Keratinocyte (primary cell): ENCODE measurements around the gene PRR20B.
"Not testable (repeated sequence)": the region's sequence is repeated elsewhere in the genome, so short reads cannot be mapped to it uniquely, and the experiment has no call there.

Experiments used
- CTCF ChIP-seq, 3 experiments: IDR thresholded peaks in 1 of 3; conservative IDR thresholded peaks in 1 of 3; optimal IDR thresholded peaks in 1 of 3; 2 replicates in 2 of 3; 3 replicates in 1 of 3; pipeline versions ENCODE3 to v1.5.1; 2011; ENCODE audit warnings: low read length in 3 of 3, mild to moderate bottlenecking in 3 of 3, moderate library complexity in 2 of 3, control low read depth in 1 of 3, inconsistent platforms in 1 of 3; ENCODE audit not compliant: insufficient read depth in 2 of 3; ENCODE audit errors: extremely low read depth in 1 of 3
- EZH2 ChIP-seq: IDR thresholded peaks from one replicate; pipeline ENCODE4 v1.6.1; 2012; ENCODE audit warnings: inconsistent platforms, mild to moderate bottlenecking, low read length, moderate library complexity

- not testable (repeated sequence) for TF ChIP-seq CTCF (optimal IDR thresholded peaks at IDR 0.05 in 1 of 3, IDR thresholded peaks at IDR 0.05 in 1 of 3, conservative IDR thresholded peaks at IDR 0.05 in 1 of 3; ENCODE audit: extremely low read depth in 1 of 3, insufficient read depth in 2 of 3, low read length in 3 of 3); EZH2
These were observed 7.5 kb upstream of the PRR20B start for GRCh38 chr13:57139781-57140180.
